ENCODE results near the gene MTPN. TPM values are rescaled to one million over a fixed set of nuclear protein-coding genes. Genes with fewer than 3 reads are reported as not detected.

MTPN gene
- total and polyA plus RNA-seq, 12 donors, result 16.7 to 116 (median 86.9) TPM

- DNase-seq, result no peak
- intact Hi-C loops (cut with DNase I), result no loop called here
- Histone ChIP-seq H3K27ac (no peak overlapping the region), H3K36me3 (replicated peaks in 1 of 2) (no peaks in the 10 kb centered on the region), H3K27me3 (no peaks in the 10 kb centered on the region), H3K4me3 (no peak overlapping the region), H3K9me3 (replicated peaks in 1 of 3) (no peaks in the 10 kb centered on the region), H3K4me1 (replicated peaks in 1 of 2) (no peaks in the 10 kb centered on the region)
- 93 to 97% (median 94%) methylated on average over 4 of the region's 4 CpGs for WGBS, 4 donors
- TF ChIP-seq CTCF (IDR thresholded peaks at IDR 0.05) (no peak), POLR2A (IDR thresholded peaks at IDR 0.05) (no peak)
These were observed 71.3 kb downstream of the MTPN start for GRCh38 chr7:135905858-135906257.

- intact Hi-C loops (cut with DNase I), result no loop called here
- Histone ChIP-seq H3K36me3 (replicated peaks in 1 of 2) (no peaks in the 10 kb centered on the region), H3K9me3 (replicated peaks in 1 of 3) (no peaks in the 10 kb centered on the region), H3K4me1 (replicated peaks in 1 of 2) (no peaks in the 10 kb centered on the region), H3K27ac (no peak overlapping the region), H3K27me3 (no peaks in the 10 kb centered on the region), H3K4me3 (no peak overlapping the region)
- TF ChIP-seq POLR2A (IDR thresholded peaks at IDR 0.05), result no peak
- no peak for TF ChIP-seq CTCF (IDR thresholded peaks at IDR 0.05)
- no peak for DNase-seq
- 77 to 91% (median 91%) methylated on average over 4 of the region's 4 CpGs for WGBS, 4 donors
These were observed 71.8 kb downstream of the MTPN start for GRCh38 chr7:135905355-135905754.

GRCh38 chr7:135904282-135904681, 72.9 kb downstream of the MTPN start:
- H3K4me3 ChIP-seq, result no peak overlapping the region
- H3K36me3 ChIP-seq (replicated peaks in 1 of 2), result no peaks in the 10 kb centered on the region
- H3K27ac ChIP-seq, result no peak overlapping the region
- no peaks in the 10 kb centered on the region for H3K27me3 ChIP-seq
- no peak for DNase-seq
- intact Hi-C loops (cut with DNase I), result no loop called here
- 77 to 85% (median 79%) methylated on average over 3 of the region's 3 CpGs for WGBS, 4 donors
- H3K9me3 ChIP-seq (replicated peaks in 1 of 3), result no peaks in the 10 kb centered on the region
- TF ChIP-seq CTCF (IDR thresholded peaks at IDR 0.05) (no peak), POLR2A (IDR thresholded peaks at IDR 0.05) (no peak)
- H3K4me1 ChIP-seq (replicated peaks in 1 of 2), result no peaks in the 10 kb centered on the region

GRCh38 chr7:135901585-135902540, 75.3 kb downstream of the MTPN start:
- Histone ChIP-seq H3K9me3 (replicated peaks in 1 of 3) (no peaks in the 10 kb centered on the region), H3K27me3 (no peaks in the 10 kb centered on the region), H3K27ac (no peak overlapping the region), H3K4me1 (replicated peaks in 1 of 2) (no peaks in the 10 kb centered on the region), H3K4me3 (no peak overlapping the region), H3K36me3 (replicated peaks in 1 of 2) (no peaks in the 10 kb centered on the region)
- DNase-seq, result no peak
- WGBS, 4 donors, result 80 to 92% (median 92%) methylated on average over 6 of the region's 6 CpGs
- TF ChIP-seq POLR2A (IDR thresholded peaks at IDR 0.05) (no peak), CTCF (IDR thresholded peaks at IDR 0.05) (no peak)
- intact Hi-C loops (cut with DNase I), result no loop called here
